Psoas muscle (tissue), 8 donors: Measurements from ENCODE around the gene SLC46A2. TPM values are rescaled to one million over a fixed set of nuclear protein-coding genes. Genes with fewer than 3 reads are reported as not detected.
A peak's percentile ranks its signal among the peaks of the same experiment; 100 is the strongest.

ENCODE experiments used
- ATAC-seq, 4 donors: fragments of 200-7000 bp; cut with Tn5 transposase; one replicate each; pipeline ENCODE4 v1.9.1; 2020; ENCODE audit warnings: moderate library complexity in 3 of 4, mild to moderate bottlenecking in 2 of 4
- DNase-seq, 2 donors: peaks; one replicate each; pipeline ENCODE4 v3.0.0-alpha.2; 2020
- H3K27ac ChIP-seq: fragments of 200-600 bp; one replicate; pipeline ENCODE4 v1.8.0; 2022
- H3K27me3 ChIP-seq, 3 donors: fragments of 200-600 bp in 1 of 3; one replicate each; pipeline versions ENCODE4 v1.6.1 to v1.8.0; 2013 to 2022; ENCODE audit warnings: low read length in 2 of 3, mild to moderate bottlenecking in 2 of 3, moderate library complexity in 1 of 3; ENCODE audit not compliant: insufficient read depth in 3 of 3
- H3K36me3 ChIP-seq, 2 donors: fragments of 200-600 bp in 1 of 2; one replicate each; pipeline versions ENCODE4 v1.6.1 to v1.8.0; 2013 to 2022; ENCODE audit warnings: low read depth in 1 of 2, mild to moderate bottlenecking in 1 of 2, moderate library complexity in 1 of 2; ENCODE audit not compliant: insufficient read depth in 1 of 2
- H3K4me1 ChIP-seq: fragments of 200-600 bp; one replicate; pipeline ENCODE4 v1.8.0; 2022
- H3K4me3 ChIP-seq: fragments of 200-600 bp; one replicate; pipeline ENCODE4 v1.8.0; 2022; ENCODE audit warnings: mild to moderate bottlenecking
- H3K9me3 ChIP-seq: fragments of 200-600 bp; one replicate; pipeline ENCODE4 v1.8.0; 2022
- WGBS, 3 donors: extraction: QIAGEN DNeasy Blood & Tissue Kit; methylation state at CpG; one replicate each; pipeline versions ENCODE4 v1.1.6 to v1.1.7; 2013; 5-methylcytosine and 5-hydroxymethylcytosine counted together
- intact Hi-C, 2 donors: fragments of 100-400 bp; cut with DNase I; formaldehyde crosslinking; loops; one replicate each; pipeline versions ENCODE4 v1.11.0 to v1.14.2; 2022
- polyA plus RNA-seq, 3 donors: library from polyadenylated mRNA; stranded (reverse); fragments of 200-250 nt; gene quantifications; one replicate each; pipeline ENCODE4 v1.2.3, GENCODE V29; 2013
- total RNA-seq, 4 donors: library from RNA; stranded (reverse); fragmentation: NEBNext Ultra II Directional in 2 of 4; extraction: Animal tissue kit (Norgen Biotek cat#: 25700) in 2 of 4; gene quantifications; one replicate each; pipeline versions ENCODE4 v1.2.1 to v1.2.4, GENCODE V29; 2021 to 2023
- TF ChIP-seq, protein P1 (sequence below): fragments of 200-600 bp; IDR thresholded peaks from one replicate; pipeline ENCODE4 v1.8.0; 2022; ENCODE audit warnings: antibody characterized with exemption
- donor health status: healthy with polysubstance abuse.
- donor health status: DM: no; HTN: no; CAD: no; lungs with moderate emphysema.
- donor health status: Bipolar disorder and iron deficiency.
- donor health status: healthy.
- donor health status: DM: yes; HTN: yes; CAD: no.
- donor health status: DM: no; HTN: no; CAD: no.
- donor health status: DM: no; HTN: no; CAD: no.
- donor health status: DM: yes; HTN: yes; CAD: no.

The SLC46A2 gene
- total and polyA plus RNA-seq, 7 donors: 0.01 TPM; not detected in 6

- intact Hi-C loops: no loop called here
- no peak overlapping the region for H3K27ac ChIP-seq
- ATAC-seq (no peak), DNase-seq (no peak)
- WGBS, 3 donors: 85 to 91% (median 88%) methylated on average over 4 of the region's 4 CpGs
- no peaks in the 10 kb centered on the region for H3K9me3 ChIP-seq
- H3K36me3 ChIP-seq: no peaks in the 10 kb centered on the region
- H3K4me3 ChIP-seq: no peak overlapping the region
- TF ChIP-seq, protein P1, sequence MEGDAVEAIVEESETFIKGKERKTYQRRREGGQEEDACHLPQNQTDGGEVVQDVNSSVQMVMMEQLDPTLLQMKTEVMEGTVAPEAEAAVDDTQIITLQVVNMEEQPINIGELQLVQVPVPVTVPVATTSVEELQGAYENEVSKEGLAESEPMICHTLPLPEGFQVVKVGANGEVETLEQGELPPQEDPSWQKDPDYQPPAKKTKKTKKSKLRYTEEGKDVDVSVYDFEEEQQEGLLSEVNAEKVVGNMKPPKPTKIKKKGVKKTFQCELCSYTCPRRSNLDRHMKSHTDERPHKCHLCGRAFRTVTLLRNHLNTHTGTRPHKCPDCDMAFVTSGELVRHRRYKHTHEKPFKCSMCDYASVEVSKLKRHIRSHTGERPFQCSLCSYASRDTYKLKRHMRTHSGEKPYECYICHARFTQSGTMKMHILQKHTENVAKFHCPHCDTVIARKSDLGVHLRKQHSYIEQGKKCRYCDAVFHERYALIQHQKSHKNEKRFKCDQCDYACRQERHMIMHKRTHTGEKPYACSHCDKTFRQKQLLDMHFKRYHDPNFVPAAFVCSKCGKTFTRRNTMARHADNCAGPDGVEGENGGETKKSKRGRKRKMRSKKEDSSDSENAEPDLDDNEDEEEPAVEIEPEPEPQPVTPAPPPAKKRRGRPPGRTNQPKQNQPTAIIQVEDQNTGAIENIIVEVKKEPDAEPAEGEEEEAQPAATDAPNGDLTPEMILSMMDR: no peak
- no peaks in the 10 kb centered on the region for H3K4me1 ChIP-seq
- peaks cover 0 to 3% (median 2%) of the 10 kb centered on the region in 3 donors for H3K27me3 ChIP-seq
Measured at GRCh38 chr9:112913326-112913725, 22.6 kb upstream of the SLC46A2 start.

DNA sequence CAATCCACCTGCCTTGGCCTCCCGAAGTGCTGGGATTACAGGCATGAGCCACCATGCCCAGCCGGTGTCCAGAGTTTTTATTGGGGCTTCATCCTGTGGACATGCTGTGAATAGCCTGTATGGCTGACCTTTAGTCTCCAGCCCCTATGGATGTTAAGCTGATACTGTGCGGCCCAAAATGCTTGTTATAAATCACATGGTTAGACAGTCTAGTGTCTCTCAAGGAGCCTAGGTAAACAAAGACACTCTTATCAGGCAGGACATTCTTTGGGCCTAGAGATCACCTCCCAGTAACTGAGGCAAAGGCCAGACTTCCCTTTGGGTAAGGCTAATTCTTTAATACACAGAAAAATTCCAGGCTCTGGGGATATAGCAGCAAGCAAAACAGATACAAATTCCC lies 22.0 kb upstream of the SLC46A2 start:
- 87 to 91% (median 90%) methylated on average over 3 of the region's 3 CpGs for WGBS, 3 donors
- Histone ChIP-seq H3K9me3 (no peaks in the 10 kb centered on the region), H3K36me3 (no peaks in the 10 kb centered on the region), H3K4me3 (no peak overlapping the region), H3K27ac (no peak overlapping the region), H3K27me3 (peaks cover 0 to 2% (median 0%) of the 10 kb centered on the region in 3 donors), H3K4me1 (no peaks in the 10 kb centered on the region)
- ATAC-seq: no peak
- intact Hi-C loops: no loop called here
- DNase-seq: no peak
- TF ChIP-seq, protein P1: no peak

GRCh38 chr9:112911736-112912135 lies 21.1 kb upstream of the SLC46A2 start:
- 57 to 74% (median 67%) methylated on average over 2 of the region's 2 CpGs for WGBS, 3 donors
- Histone ChIP-seq H3K4me3 (no peak overlapping the region), H3K9me3 (no peaks in the 10 kb centered on the region), H3K27ac (no peak overlapping the region), H3K36me3 (no peaks in the 10 kb centered on the region), H3K4me1 (no peaks in the 10 kb centered on the region), H3K27me3 (peaks cover 0 to 2% (median 0%) of the 10 kb centered on the region in 3 donors)
- TF ChIP-seq, protein P1: no peak
- ATAC-seq (no peak), DNase-seq (no peak)
- intact Hi-C loops: no loop called here

- DNase-seq: no peak
- Histone ChIP-seq H3K27me3 (peaks cover 0 to 2% (median 0%) of the 10 kb centered on the region in 3 donors), H3K9me3 (no peaks in the 10 kb centered on the region), H3K27ac (no peak overlapping the region), H3K4me3 (no peak overlapping the region), H3K4me1 (no peaks in the 10 kb centered on the region), H3K36me3 (no peaks in the 10 kb centered on the region)
- peak in 1 of 4 donors; percentile 30 for ATAC-seq
- TF ChIP-seq, protein P1: no peak
- WGBS, 3 donors: 45 to 52% (median 49%) methylated on average over 4 of the region's 4 CpGs
- intact Hi-C loops: no loop called here
Measured at GRCh38 chr9:112905084-112905483, 14.4 kb upstream of the SLC46A2 start.

DNA sequence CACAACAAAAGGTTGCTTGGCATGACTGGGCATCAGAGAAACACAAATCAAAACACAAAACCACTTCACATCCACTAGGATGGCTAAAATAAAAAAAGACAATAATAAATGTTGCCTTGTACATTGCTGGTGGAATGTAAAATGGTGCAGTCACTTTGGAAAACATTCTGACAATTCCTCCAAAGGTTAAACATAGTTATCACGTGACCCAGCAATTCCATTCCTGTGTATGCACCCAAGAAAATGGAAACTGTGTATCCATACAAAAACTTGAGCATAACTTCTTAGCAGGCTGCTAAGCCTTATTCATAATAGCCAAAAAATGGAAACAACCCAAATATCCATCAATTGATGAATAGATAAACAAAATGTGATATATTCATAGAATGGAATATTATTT lies 10.2 kb upstream of the SLC46A2 start:
- WGBS, 3 donors: 57 to 66% (median 61%) methylated on average over 1 of the region's 1 CpG
- Histone ChIP-seq H3K27me3 (no peaks in the 10 kb centered on the region), H3K36me3 (no peaks in the 10 kb centered on the region), H3K4me1 (no peaks in the 10 kb centered on the region), H3K4me3 (no peak overlapping the region), H3K27ac (no peak overlapping the region), H3K9me3 (no peaks in the 10 kb centered on the region)
- TF ChIP-seq, protein P1: no peak
- DNase-seq: no peak
- no peak for ATAC-seq
- intact Hi-C loops: no loop called here
